NCI-H1930 (cell line): ENCODE results near the gene INSIG2.
A peak's percentile ranks its signal among the peaks of the same experiment; 100 is the strongest.

Source experiments
- DNase-seq, 2 experiments: peaks; one replicate each; lab custom pipeline; 2025; lab: John Stamatoyannopoulos, UW

Gene INSIG2

DNA sequence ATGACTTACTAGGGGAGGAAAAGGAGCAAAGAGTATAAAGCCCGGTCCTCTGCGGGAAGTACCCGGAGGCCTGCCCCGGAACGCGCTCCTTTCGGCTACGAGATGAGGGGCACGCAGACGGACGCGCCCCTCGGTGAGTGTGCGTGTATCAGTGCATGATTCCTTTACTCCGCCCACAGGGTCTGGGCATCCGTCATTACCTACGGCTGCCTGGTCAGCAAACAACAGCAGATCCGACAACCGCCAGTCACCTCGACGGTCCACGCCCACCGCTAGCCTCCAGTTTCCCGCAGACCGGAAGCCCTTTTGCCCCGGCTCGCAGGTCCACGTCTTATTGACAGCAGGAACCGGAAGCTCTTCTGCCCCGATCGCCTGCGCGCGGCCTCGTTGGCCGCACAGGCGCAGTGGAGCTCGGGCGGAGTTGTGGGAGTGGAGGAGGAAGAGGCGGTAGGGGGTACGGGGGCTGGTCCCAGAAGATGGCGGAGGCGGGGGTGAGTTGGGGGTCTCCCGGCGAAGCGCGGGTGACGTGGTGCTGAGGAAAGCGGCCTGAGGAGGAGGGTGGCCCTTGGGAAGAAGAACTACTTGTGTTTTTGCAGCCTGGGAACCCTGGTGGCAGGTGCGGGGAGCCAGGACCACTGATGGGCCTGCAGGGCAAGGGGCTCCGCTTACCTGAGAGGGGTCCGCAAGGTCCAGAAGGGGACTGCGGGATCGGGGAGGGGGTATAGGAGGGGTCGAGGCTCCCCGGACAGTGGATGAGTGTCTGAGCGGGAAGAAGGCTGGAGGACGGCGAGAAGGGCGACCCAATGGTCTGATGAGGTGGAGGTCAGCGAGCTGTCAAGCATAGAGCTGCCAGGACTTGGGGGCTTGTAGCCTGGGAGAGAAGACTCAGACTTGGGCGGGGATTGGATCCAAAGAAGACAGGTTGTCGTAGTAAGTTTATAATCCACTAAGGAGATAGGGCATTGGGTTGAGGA lies at the start of gene INSIG2:
INSIG2 (plus strand) TSS at position 421 of the 974 bp plus-strand sequence. CDS start 8,086 bp downstream, outside the sequence.
- peak; percentile 96 to 97 for DNase-seq

DNA sequence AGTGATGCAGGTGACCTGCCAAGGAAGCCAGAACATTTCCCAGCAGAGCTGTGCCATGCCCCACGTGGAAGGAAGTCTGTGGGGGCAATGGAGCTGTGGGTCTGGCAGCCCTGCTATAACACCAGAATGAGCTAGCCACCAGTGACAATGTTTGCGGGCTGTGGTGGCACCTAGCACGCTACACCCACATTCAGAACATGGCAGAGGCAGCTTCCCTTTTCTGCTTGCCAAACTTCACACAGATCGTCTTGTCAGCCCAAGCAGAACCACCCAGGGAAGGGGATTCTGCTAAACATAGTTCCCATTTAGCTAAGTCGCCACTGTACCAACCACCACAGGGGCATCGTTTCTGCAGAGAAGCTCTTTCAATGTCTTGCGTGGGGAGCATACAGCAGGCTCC lies 47.4 kb upstream of the INSIG2 start:
- DNase-seq: no peak

DNA sequence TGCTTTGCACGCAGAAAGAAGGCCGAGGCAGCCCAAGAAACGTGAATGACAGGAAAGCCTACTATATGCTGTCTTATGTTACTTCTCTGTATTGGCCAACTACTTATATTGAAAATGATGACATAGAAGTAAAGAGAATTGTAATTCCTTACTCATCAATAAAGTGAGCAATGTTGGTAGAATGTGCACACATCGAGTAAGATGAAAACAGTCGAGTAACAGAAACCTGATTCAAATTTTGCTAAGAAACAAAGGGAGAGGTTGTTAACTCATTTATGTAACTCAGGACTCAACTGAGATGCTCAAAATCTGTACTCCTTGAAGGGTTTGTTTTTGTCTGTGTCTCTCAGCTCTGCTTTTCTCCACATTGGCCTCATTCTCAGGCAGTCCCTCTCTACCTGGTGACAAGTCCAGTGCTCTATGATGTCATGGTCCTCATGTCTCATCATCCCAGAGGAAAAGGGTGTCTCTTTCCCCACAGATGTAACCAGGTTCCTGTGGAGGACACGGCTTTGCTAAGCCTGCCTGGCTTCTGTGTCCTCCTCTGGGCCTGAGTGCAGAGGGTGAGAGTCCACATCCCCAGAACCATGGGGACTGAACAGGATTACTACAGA lies 44.1 kb upstream of the INSIG2 start:
- no peak for DNase-seq

DNA sequence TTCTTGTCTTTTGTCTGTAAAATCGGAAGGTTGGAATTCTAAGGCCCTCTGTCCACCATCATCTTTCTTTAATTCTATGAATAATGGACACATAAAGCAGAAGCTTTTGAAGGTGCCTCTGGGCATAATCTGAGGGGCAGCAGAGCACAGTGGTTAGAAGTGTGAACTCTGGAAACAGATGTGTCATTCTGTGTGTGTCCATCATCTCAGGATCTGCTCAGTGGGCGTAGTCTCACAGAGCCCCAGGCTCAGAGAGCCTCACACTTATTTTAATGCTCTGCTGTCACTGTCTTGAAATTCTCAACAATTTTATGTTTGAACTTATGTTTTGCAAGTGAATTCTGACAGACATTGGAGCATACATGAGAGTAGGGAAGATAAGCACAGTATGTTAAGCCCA lies 43.4 kb upstream of the INSIG2 start:
- no peak for DNase-seq

DNA sequence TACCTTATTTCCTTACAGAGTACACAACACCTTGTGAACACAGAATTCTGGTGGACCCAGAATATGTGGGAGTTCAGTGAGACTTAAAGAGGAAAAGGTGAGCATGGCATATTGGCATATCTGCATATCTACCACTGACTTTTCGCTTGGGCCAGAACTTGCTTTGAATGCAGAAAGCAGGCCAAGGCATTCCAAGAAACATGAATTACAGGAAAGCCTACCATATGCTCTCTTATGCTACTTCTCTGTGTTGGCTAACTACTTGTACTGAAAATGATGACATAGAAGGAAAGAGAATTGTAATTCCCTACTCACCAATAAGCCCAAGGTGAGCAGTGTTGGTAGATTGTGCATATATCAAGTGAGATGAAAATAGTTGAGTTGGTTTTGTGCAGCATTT lies 43.0 kb upstream of the INSIG2 start:
- DNase-seq: no peak

DNA sequence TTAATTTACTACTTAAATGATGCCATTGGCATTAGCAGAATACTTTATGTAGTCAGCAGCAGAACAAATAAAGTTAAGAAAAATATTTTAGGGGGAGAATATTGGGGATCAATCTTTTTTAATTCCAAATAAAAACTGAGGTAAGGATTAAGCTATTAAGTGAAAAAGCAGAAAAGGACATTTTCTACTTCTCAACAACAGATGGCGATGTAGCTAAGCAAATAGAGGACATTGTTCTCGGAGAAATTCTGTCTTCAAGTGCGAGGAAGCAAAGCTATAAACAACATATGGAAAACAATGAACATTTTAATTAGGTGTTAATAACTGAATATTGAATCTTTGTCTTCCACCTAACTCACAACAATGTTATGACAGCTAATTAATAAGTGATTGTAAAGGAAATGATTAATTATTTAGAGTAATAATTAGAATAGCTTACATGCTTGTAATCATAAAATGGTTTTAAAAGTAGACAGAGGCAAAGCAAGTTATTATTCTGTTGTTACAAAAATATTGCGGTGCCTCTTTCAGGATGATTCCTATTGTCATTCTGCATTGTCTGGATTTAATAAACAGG lies 41.5 kb upstream of the INSIG2 start:
- DNase-seq: peak in 1 of 2 experiments; percentile 7

DNA sequence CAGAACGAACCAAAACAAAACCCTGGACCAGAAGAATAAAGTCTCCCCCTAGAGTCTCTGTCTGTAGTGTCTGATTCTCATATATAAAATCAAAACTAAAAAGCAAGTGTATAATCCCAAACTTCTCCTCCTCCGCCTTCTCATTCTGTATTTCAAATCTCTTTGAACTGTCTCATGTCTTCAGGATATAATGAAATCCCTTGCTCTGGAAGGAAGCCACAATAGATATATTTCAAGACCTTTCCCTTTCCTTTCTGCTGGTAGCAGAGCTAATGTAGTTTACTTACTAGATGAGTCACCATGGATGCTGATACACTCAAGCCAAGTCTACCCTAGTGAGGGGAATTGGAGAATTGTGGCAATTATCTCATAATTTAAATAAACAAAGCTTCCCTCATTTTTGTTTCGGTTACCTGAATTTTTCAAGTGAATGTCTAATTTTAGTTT lies 40.9 kb upstream of the INSIG2 start:
- no peak for DNase-seq

DNA sequence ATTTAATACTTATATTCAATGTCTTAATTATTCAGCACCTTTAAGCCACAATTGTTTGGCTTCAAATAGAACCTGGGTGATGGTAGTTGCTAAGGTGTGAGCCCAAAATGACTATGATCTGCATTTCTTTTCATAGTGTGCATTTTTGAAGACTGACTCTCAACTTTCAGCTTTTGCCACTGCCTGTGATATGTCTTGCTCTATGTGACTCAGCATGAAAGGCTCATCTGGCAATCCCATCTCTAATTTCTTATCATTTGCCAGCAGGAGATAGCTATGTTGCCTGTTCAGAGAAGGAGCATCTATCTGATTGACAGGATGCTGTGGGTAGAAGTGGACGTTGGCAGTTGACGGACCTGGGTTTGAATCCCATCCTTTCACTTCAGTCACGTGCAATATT lies 39.9 kb upstream of the INSIG2 start:
- DNase-seq: no peak

DNA sequence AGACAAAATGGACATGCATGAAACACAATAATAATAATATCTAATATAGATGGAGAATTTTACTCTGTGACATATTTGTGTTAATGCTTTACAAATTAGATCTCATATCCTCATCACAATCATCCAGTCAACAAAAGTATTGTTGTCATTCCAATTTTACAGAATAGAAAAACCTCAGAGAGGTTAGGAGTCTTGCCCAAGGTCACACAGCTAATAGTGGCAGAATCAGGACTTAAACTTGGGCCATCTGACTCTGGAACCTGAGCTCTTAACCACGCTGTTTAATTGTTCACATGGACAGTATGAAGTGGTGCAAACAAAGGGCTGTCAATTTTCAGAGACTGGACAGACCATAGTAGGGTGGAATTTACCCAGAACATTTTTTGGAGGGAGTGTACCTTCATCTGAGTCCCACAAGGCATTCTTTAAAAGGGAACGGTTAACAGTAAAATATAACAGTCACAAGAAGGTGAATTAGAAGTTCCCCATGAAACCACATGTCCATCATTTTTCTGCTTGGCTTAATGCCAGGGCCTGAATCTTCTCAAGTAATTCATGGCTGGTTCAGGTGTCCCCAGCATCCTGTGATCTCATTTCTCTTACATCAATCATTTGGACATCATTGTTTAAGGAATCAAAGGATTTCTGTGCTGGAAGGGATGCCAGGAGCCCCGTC lies 39.0 kb upstream of the INSIG2 start:
- DNase-seq: no peak

DNA sequence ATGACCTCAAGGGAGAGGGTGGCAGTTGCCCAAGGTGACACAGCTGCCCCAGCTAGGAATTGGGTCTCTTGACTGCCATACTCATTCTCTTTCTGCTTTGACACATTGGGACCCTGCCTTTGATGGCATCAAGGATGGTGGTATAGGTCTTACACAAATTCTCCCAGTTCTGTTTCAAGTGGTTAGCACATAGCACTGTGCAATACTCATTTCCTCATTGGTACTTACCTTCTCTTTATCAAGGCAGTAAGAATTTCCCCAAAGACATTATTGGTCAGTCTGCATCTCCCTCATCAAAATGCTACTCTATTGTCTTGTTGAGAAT lies 38.5 kb upstream of the INSIG2 start:
- no peak for DNase-seq

DNA sequence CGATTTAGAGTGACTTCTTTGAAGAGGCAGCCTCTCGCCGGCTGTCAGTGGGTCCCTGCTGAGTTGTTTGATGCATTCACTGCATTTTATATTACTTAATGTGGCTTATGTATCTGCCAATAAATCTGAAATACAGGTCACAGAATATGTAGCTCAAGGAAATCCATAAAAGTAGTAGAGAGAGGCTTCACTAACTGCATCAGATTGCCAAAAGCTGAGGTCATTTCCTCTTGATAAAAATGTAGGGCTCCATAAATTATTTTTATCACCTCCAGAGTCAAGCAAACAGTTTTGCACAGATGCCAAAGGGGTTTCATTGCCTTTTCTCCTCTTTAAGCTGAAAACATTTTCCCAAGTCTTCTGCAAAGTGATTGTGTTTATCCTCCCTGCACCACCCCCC lies 37.9 kb upstream of the INSIG2 start:
- no peak for DNase-seq

DNA sequence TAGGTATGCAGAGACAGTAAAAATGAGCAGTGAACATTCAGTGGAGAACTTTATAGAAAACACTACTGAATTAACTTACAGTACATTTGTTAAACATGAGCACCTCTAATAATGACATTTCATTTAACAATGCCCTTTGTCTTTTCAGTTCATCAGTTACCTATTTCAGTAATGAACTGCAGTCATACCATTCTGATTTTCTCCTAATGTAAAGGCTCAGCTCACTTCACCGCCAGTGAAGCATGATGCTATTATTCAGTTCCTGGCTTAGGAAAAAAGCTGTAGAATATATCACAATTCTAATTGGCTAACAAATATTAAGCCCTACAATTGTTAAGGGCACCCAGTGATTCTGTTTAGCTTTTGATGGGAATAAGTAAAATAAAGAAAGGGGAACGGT lies 37.3 kb upstream of the INSIG2 start:
- no peak for DNase-seq

DNA sequence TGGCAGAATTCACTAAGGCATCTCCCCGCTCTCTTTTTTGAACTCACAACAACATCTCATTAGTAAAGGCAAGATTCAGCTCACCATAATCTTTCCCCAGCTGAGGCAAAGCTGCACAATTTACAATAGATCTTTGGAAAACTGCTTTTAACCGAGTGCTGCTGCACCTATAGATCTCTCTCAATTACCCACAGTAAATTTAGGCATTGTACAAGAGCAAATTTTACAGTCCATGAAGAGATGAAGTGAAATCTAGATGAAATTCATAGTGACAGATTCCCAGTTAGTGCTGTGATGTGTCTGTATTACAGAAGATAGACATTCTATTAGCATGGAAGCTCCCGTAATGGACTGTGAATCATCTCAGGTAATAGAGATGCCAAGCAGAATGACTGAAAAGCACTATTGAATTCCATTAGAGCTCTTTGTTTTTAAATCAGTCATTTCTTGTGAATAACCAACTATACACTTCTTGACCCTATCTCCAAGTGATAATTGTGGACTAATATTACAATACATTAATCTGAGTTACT lies 36.4 kb upstream of the INSIG2 start:
- no peak for DNase-seq

DNA sequence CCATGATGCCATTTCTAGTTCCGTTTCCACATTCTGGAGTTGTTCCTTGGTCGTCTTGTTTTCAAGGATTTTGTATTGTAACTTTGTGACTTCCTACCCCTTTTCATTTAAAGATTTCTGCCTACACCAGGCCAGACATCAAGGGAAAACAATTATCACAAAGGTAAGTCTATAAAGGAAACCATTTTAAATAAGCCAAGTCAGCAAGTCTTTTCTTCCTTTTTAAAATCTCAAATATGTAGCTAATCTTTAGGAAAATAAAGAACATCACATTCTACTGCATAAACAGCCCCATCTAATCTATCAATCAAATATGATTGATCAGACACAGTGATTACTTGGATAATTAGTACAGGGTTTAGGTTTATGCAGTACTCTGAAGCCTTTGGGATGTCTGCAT lies 35.8 kb upstream of the INSIG2 start:
- no peak for DNase-seq

DNA sequence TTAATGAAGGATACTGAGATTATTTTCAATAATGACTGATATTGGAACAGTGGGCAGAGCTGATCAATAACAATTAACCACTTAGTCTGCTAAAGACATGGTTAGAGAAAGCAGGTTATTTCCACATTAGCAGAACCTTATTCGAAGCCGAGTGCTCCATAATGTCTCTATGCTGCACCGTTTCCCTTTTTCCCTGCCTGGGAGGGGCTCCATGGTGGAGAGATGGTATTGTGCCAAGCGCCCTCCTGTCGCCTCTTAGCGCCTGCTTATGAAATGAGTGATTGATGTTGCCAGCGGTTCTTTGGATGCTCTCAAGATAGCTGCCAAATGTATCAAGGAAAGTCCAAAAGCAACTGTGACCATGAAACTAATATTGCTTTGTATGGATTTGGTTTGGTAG lies 34.6 kb upstream of the INSIG2 start:
- no peak for DNase-seq

DNA sequence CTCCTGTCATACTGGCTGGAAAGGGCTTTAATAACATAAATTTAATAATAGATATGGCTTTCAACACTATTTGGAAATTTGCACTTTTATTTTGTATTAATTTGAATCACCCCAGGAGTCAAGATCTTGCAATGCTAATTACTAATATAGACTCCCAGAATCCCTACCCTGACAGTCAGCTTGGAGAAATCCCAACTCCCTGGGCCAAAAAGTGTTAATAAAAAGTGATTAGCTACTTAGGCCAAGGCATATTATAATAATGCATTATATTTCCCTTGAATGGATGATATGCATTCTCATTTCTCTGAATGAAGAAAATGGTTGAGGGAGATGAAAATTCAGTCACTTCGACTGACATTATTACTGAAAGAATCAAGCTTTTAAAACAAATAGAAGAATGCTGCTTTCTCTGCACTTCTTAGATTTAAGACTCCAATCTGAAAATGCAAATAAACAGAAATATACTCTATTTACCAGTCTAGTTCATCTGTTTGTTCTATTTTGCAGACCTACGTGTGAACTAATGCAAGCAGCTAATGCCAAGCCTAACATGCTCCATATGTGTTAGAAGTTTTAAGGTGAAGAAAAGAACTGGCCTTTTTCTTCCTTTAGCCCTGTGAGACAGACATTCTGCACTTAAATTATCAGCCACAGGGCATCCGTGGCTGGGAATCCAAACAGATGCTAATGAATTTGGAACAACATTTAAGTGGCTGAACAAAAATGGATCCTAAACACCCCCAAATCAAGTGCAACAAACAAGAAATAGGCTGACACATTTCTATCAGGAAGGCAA lies 33.9 kb upstream of the INSIG2 start:
- no peak for DNase-seq

DNA sequence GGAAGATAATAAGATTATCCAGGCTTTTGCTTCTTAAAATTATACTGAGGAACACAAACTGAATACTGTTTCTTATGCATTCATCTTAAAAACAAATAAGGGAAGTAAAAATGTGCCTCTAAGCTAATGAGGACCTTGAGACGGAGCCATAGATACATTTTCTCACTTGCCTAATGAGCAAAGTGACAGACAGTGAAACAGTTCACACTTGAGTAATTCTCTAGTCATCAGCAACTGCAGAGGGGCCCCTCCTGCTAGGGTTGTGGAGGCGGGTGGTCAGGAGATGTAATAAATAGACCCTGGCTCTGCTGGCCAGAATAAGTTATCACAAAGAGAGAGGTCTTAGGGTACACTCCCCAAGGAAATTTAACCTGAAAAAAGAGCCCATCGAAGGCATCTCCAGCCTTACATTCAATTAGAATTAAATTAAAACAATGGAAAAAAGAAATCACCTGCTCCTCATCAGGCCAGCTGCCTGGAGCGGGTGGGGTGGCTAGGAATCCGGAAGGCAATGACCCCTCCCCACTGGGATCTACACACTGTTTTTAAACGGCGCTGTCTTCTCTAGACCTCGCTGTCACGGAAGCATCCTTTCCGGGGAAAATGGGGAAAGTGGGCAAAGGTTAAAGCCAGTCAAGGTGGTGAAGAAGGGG lies 32.6 kb upstream of the INSIG2 start:
- DNase-seq: no peak

DNA sequence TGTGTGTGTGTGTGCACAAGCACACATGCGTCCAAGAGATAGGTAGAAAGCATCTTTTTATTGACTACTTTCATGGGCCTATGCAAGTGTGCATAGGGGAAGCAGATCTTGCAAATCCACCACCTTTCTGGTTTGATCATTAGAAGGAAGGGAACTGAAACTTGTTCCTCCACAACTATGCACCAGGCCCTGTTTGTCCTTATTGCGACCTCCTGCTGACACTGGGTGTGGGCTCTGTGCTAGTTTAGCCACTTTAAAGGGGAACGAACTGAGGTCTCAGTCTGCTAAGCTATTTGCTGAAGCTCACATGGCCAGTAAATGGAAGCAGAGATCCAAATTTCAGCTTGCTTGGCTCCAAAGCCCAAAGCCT lies 32.1 kb upstream of the INSIG2 start:
- DNase-seq: no peak

DNA sequence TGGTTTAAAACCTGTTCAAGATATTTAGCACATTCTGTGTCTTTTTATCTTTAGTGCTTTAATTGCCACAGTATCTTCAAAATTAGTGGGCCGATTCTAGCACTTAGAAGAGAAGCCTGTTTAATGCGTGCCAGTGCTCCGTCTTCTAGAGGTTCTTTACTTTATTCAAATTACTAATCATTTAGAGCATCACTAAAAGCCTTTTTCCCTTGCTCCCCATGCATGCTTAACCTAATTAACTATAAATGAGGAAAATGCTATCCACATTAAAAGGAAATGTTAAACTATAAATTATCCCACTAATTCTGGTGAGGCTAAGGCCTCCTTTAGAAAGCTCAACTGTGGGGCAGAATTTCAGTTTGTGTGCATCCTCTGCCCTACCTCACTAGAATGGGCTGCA lies 31.5 kb upstream of the INSIG2 start:
- no peak for DNase-seq

DNA sequence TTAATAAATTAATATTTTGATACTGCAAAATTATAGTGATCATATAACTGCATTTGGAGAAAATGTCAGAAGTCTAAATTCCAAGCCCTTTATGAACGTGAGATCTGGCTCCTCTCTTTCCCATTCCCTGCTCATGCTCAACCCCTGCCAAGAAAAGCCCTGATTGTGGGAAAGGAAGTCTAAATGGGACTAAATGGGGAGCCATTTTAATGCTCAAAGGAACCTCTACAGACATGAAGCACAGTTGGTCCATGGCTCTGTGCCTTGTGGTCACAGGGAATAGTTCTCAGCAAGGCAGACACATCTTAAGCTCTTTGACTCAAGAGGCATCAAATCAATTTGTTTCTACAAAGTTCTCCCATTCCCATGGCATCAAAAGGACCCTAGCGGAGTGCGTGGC lies 29.3 kb upstream of the INSIG2 start:
- no peak for DNase-seq

DNA sequence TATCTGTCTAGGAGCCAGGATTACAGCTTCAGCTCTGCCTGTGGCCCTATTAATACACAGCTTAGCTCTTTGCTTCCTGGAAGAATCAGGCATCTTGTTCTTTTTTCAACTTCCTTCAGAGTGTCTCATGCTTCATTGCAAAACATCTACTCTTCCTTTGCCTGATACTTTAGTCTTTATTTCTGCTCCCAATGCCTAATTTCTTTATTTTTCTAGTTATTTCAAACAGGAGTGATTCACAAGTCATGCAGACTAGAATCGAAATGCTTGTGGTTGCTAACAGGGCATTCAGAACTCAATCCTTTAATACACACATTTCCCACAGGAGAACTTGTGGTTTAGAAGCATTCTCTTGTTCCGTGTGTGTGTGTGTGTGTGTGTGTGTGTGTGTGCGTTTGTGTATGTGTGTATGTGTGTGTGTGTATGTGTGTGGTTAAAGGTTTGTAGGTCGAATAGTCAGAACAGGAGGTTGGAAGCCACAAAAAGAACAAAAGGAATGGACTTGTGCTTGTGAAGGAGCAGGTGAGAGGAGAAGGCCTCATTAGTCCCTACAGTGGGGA lies 28.3 kb upstream of the INSIG2 start:
- DNase-seq: no peak
